ENCODE measurements around the gene FNDC8.

FNDC8 gene

GRCh38 chr17:35087731-35088355 lies 33.6 kb upstream of the FNDC8 start:
- peak; percentile 51 to 54 for DNase-seq (ENCODE audit: low read depth in 1 of 2, low spot score in 1 of 2)

DNA sequence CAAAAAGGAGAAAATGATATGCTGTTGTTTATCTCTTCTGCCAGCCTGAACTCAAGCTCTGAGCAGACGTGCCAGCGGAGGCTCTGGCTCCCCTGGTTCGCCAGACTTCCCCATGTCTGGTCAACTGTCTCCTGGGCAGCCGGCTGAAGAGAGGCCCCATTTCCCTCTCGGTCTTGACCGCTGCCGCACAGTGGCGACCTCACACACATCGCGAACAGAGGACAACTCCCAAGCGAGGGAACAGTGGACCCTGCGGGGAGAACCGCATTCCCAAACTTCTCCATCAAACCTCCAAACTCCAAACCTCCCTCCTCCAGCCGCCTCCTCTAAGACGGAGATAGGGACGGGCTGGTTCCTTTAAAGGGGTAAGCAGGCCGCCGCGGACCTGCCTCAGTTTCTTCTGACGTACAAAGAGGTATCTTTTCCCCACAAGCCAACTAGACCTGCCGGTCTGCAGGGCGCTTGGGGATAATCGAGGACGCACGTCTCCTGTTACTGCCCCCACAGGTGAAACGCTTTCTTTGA lies 33.0 kb upstream of the FNDC8 start:
- H3K4me3 ChIP-seq (replicated peaks; ENCODE audit: insufficient read depth, low read length), result peak overlapping the region; percentile 91
- peak; percentile 36 to 53 for DNase-seq (ENCODE audit: low read depth in 1 of 2, low spot score in 1 of 2)
- no peaks in the 10 kb centered on the region for H3K27me3 ChIP-seq (ENCODE audit: insufficient read depth, poor library complexity, severe bottlenecking)
- TF ChIP-seq GABPA (IDR thresholded peaks at IDR 0.05; ENCODE audit: low read depth), result no peak
- 0 out of 2 replicates have a peak, but pooled peaks have one; percentile 6 for TF ChIP-seq POLR2AphosphoS5 (IDR thresholded peaks at IDR 0.05; ENCODE audit: low read depth)
- H3K27ac ChIP-seq (replicated peaks), result peak overlapping the region; percentile 79

More at GRCh38 chr17:35087731-35088355, 33.6 kb upstream of the FNDC8 start:
- Histone ChIP-seq H3K27me3 (ENCODE audit: insufficient read depth, poor library complexity, severe bottlenecking) (no peaks in the 10 kb centered on the region), H3K27ac (replicated peaks) (peak overlapping the region; percentile 79), H3K4me3 (replicated peaks; ENCODE audit: insufficient read depth, low read length) (peak overlapping the region; percentile 91)
- TF ChIP-seq GABPA (IDR thresholded peaks at IDR 0.05; ENCODE audit: low read depth) (no peak), CTCF (IDR thresholded peaks at IDR 0.05; ENCODE audit: insufficient read depth, low read length) (no peak), REST (IDR thresholded peaks at IDR 0.05; ENCODE audit: insufficient replicate concordance, low read depth) (no peak), POLR2AphosphoS5 (IDR thresholded peaks at IDR 0.05; ENCODE audit: low read depth) (no peak), SPI1 (IDR thresholded peaks at IDR 0.05; ENCODE audit: borderline replicate concordance, low read depth) (no peak)

DNA sequence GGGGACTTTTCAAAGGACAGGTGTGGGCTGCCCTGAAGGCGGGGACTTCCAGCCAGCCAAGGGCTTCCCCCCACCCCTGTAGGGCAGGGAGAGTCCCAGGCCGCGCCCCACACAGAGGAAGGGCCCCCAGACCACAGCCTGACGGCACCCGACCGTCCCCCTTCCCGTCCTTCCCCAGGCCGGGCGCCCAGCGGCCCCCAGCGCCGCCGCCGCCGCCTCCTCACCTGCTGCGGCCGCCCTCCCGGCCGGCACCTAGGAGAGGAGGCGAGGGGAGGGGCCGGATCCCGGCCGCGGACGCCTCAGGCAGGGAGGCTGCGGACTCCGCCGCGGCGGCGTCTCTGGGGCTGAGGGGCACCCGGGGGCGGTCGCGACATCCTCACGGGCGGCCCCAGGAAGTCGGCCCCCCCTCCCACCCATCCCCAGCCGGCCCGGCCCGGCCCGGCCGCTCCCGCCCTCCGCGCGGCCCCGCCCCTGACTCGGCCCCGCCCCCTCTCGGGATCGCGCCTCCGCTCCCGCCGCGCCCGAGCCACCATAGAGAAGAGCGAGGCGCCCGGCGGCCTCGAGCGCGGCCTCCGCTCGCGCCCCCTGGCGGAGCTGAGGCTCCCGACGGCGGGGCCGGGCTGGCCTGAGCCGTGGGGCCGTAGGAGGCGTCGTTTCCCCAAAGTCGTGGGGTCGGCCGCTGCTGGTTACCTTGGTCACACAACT lies 32.4 kb upstream of the FNDC8 start:
- peak; percentile 65 to 76 for DNase-seq (ENCODE audit: low read depth in 1 of 2, low spot score in 1 of 2)
- Histone ChIP-seq H3K27ac (replicated peaks) (peak overlapping the region; percentile 87), H3K27me3 (ENCODE audit: insufficient read depth, poor library complexity, severe bottlenecking) (no peaks in the 10 kb centered on the region), H3K4me3 (replicated peaks; ENCODE audit: insufficient read depth, low read length) (peak overlapping the region; percentile 91)
- TF ChIP-seq CTCF (IDR thresholded peaks at IDR 0.05; ENCODE audit: insufficient read depth, low read length) (peak; percentile 57), SPI1 (IDR thresholded peaks at IDR 0.05; ENCODE audit: borderline replicate concordance, low read depth) (no peak), POLR2AphosphoS5 (IDR thresholded peaks at IDR 0.05; ENCODE audit: low read depth) (no peak; the same call in 1 of the 2 replicates)

DNA sequence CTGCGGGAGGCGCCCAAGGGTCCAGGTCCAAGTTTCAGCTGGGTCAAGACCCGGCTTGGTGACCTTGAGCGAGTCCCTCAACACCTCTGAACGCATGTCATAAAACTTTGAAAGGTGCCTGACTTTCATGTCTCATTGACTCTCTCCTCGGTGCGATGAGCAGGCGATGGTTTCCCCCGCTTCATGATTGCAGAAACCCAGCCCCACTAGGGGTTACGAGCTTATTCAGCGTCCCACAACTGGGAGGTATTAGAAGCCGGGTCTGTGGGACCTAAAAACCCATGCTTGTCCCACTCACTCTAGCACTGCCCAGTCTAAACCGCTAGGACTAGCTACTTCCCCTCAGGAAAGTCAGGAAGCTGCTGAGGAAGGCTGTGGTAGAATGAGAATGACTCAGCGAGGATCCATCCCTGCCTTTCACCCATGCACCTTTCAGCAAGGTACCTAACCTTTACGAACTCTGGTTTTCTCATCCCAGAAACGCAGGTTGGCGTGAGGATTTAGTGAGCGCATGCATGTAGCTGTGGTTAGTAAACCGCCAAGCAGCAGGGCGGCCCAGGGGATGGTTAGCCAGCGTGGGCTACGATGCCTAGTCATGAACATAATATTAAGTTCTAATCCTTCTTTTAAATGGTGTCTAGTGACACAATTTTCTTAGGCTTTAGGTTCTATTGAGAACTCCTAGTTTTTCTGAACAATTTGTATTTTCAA lies 31.7 kb upstream of the FNDC8 start:
- DNase-seq (ENCODE audit: low read depth in 1 of 2, low spot score in 1 of 2), result peak; percentile 64 to 69

More for the DNA sequence above, 31.7 kb upstream of the FNDC8 start:
- no peaks in the 10 kb centered on the region for H3K27me3 ChIP-seq (ENCODE audit: insufficient read depth, poor library complexity, severe bottlenecking)
- peak overlapping the region; percentile 87 for H3K27ac ChIP-seq (replicated peaks)
- peak overlapping the region; percentile 38 for H3K4me3 ChIP-seq (replicated peaks; ENCODE audit: insufficient read depth, low read length)
- peak; percentile 21; the same call in 1 of the 2 replicates for TF ChIP-seq GABPA (IDR thresholded peaks at IDR 0.05; ENCODE audit: low read depth)
- TF ChIP-seq REST (IDR thresholded peaks at IDR 0.05; ENCODE audit: insufficient replicate concordance, low read depth), result no peak
- no peak for TF ChIP-seq CTCF (IDR thresholded peaks at IDR 0.05; ENCODE audit: insufficient read depth, low read length)
- peak; percentile 57 for TF ChIP-seq SPI1 (IDR thresholded peaks at IDR 0.05; ENCODE audit: borderline replicate concordance, low read depth)
- peak; percentile 70 for TF ChIP-seq POLR2AphosphoS5 (IDR thresholded peaks at IDR 0.05; ENCODE audit: low read depth)

All from HL-60 (cell line).